ENCODE data around the gene CCDC40.

The CCDC40 gene

GRCh38 chr17:80118601-80119270 is 82.3 kb downstream of the CCDC40 start:
- DNase-seq = no peak

- DNase-seq = peak; percentile 89
Observed at GRCh38 chr17:80119271-80119791, 82.9 kb downstream of the CCDC40 start.

GRCh38 chr17:80119839-80120238 is 83.4 kb downstream of the CCDC40 start:
- peak; percentile 43 for DNase-seq

GRCh38 chr17:80122026-80122575 is 85.7 kb downstream of the CCDC40 start:
- DNase-seq = no peak

GRCh38 chr17:80122926-80123505 is 86.6 kb downstream of the CCDC40 start:
- DNase-seq = no peak

GRCh38 chr17:80123791-80124190 is 87.3 kb downstream of the CCDC40 start:
- no peak for DNase-seq

- DNase-seq = peak; percentile 86
Observed at GRCh38 chr17:80124351-80124981, 88.0 kb downstream of the CCDC40 start.

- no peak for DNase-seq
Observed at GRCh38 chr17:80125656-80126448, 89.4 kb downstream of the CCDC40 start.

GRCh38 chr17:80126449-80126715 is 89.9 kb downstream of the CCDC40 start:
- no peak for DNase-seq

GRCh38 chr17:80129006-80129565 is 92.6 kb downstream of the CCDC40 start:
- peak; percentile 29 for DNase-seq

GRCh38 chr17:80130992-80131391 is 94.5 kb downstream of the CCDC40 start:
- no peak for DNase-seq

GRCh38 chr17:80132906-80133625 is 96.6 kb downstream of the CCDC40 start:
- DNase-seq = no peak

GRCh38 chr17:80133626-80133970 is 97.2 kb downstream of the CCDC40 start:
- DNase-seq = no peak

- DNase-seq = no peak
Observed at GRCh38 chr17:80137131-80137530, 100.7 kb downstream of the CCDC40 start.

GRCh38 chr17:80138856-80139426 is 102.5 kb downstream of the CCDC40 start:
- DNase-seq = no peak

- DNase-seq = no peak
Observed at GRCh38 chr17:80141463-80142165, 105.2 kb downstream of the CCDC40 start.

GRCh38 chr17:80142929-80143328 is 106.5 kb downstream of the CCDC40 start:
- no peak for DNase-seq

GRCh38 chr17:80145076-80146075 is 108.9 kb downstream of the CCDC40 start:
- no peak for DNase-seq

GRCh38 chr17:80146121-80147034 is 109.9 kb downstream of the CCDC40 start:
- peak; percentile 54 for DNase-seq

All from NCI-H82 (cell line).